Glutamatergic neuron (in vitro differentiated cells): ENCODE results near the gene TCEA2. TPM values are rescaled to one million over a fixed set of nuclear protein-coding genes. Genes with fewer than 3 reads are reported as not detected.

ENCODE experiments used
- DNase-seq: peaks from one replicate; pipeline ENCODE4 v3.0.0; 2022
- H3K27ac Mint-ChIP-seq: one replicate; pipeline ENCODE4 v1.8.0; 2020; ENCODE audit warnings: mild to moderate bottlenecking, mixed read lengths, inconsistent platforms; ENCODE audit not compliant: unreplicated experiment
- H3K27me3 Mint-ChIP-seq: one replicate; pipeline ENCODE4 v1.8.0; 2020; ENCODE audit warnings: mild to moderate bottlenecking, moderate library complexity, mixed read lengths, inconsistent platforms; ENCODE audit not compliant: unreplicated experiment
- H3K36me3 Mint-ChIP-seq: one replicate; pipeline ENCODE4 v1.8.0; 2020; ENCODE audit warnings: mild to moderate bottlenecking, mixed read lengths, inconsistent platforms; ENCODE audit not compliant: unreplicated experiment
- H3K4me1 Mint-ChIP-seq: one replicate; pipeline ENCODE4 v1.8.0; 2020; ENCODE audit warnings: mild to moderate bottlenecking, low read depth, mixed read lengths, inconsistent platforms; ENCODE audit not compliant: unreplicated experiment
- H3K4me3 Mint-ChIP-seq: one replicate; pipeline ENCODE4 v1.8.0; 2020; ENCODE audit warnings: mild to moderate bottlenecking, mixed read lengths, inconsistent platforms; ENCODE audit not compliant: unreplicated experiment
- H3K9me3 Mint-ChIP-seq: one replicate; pipeline ENCODE4 v1.8.0; 2020; ENCODE audit warnings: mild to moderate bottlenecking, moderate library complexity, mixed read lengths, inconsistent platforms; ENCODE audit not compliant: unreplicated experiment
- CTCF ChIP-seq: fragments of 200-600 bp; sonication (generic); IDR thresholded peaks from one replicate; pipeline ENCODE4 v1.5.0; 2021; ENCODE audit not compliant: partially characterized antibody, unreplicated experiment
- total RNA-seq: library from RNA; stranded (reverse); fragmentation: NEBNext Ultra II Directional; extraction: Animal tissue kit (Norgen Biotek cat#: 25700); gene quantifications from one replicate; pipeline ENCODE4 v1.2.1, GENCODE V29; 2021; ENCODE audit not compliant: unreplicated experiment

The TCEA2 gene
- total RNA-seq, 1 donor from 2014 or later = 102 TPM

- Mint-ChIP-seq H3K4me3 (no peak overlapping the region), H3K4me1 (no peaks in the 10 kb centered on the region), H3K36me3 (no peaks in the 10 kb centered on the region), H3K9me3 (peaks cover 2% of the 10 kb centered on the region), H3K27ac (no peak overlapping the region), H3K27me3 (peaks cover 9% of the 10 kb centered on the region)
- DNase-seq = no peak
- TF ChIP-seq CTCF = no peak
These were observed 39.4 kb upstream of the TCEA2 start for GRCh38 chr20:64023361-64024140.

GRCh38 chr20:64024141-64024990, 38.6 kb upstream of the TCEA2 start:
- Mint-ChIP-seq H3K27me3 (peaks cover 9% of the 10 kb centered on the region), H3K27ac (no peak overlapping the region), H3K9me3 (peaks cover 2% of the 10 kb centered on the region), H3K36me3 (no peaks in the 10 kb centered on the region), H3K4me3 (no peak overlapping the region), H3K4me1 (no peaks in the 10 kb centered on the region)
- no peak for TF ChIP-seq CTCF
- no peak for DNase-seq

- no peaks in the 10 kb centered on the region for H3K9me3 Mint-ChIP-seq
- H3K36me3 Mint-ChIP-seq = no peaks in the 10 kb centered on the region
- H3K27ac Mint-ChIP-seq = no peak overlapping the region
- DNase-seq = no peak
- peaks cover 6% of the 10 kb centered on the region for H3K27me3 Mint-ChIP-seq
- no peak overlapping the region for H3K4me3 Mint-ChIP-seq
- no peaks in the 10 kb centered on the region for H3K4me1 Mint-ChIP-seq
- no peak for TF ChIP-seq CTCF
These were observed 37.7 kb upstream of the TCEA2 start for GRCh38 chr20:64025101-64025825.

GRCh38 chr20:64025826-64026412, 37.1 kb upstream of the TCEA2 start:
- Mint-ChIP-seq H3K27me3 (peaks cover 6% of the 10 kb centered on the region), H3K4me1 (no peaks in the 10 kb centered on the region), H3K27ac (no peak overlapping the region), H3K9me3 (no peaks in the 10 kb centered on the region), H3K4me3 (no peak overlapping the region), H3K36me3 (no peaks in the 10 kb centered on the region)
- no peak for TF ChIP-seq CTCF
- DNase-seq = no peak
